HG03457 (cell line): ENCODE measurements around the gene ANKRD63.

Experiments
- ATAC-seq: cut with Tn5 transposase; IDR thresholded peaks from one replicate; pipeline ENCODE4 v1.9.1; 2021; ENCODE audit warnings: moderate number of reproducible peaks; ENCODE audit not compliant: unreplicated experiment

ANKRD63 gene

GRCh38 chr15:40296561-40297230, 13.8 kb upstream of the ANKRD63 start:
- no peak for ATAC-seq

GRCh38 chr15:40295877-40296560, 13.2 kb upstream of the ANKRD63 start:
- ATAC-seq: no peak

- ATAC-seq: no peak
These were observed 12.4 kb upstream of the ANKRD63 start for GRCh38 chr15:40295297-40295696.

GRCh38 chr15:40293905-40294895, 11.3 kb upstream of the ANKRD63 start:
- ATAC-seq: no peak

- no peak for ATAC-seq
These were observed 10.1 kb upstream of the ANKRD63 start for GRCh38 chr15:40293006-40293405.

GRCh38 chr15:40292246-40292645, 9.4 kb upstream of the ANKRD63 start:
- no peak for ATAC-seq

GRCh38 chr15:40290918-40291574, 8.2 kb upstream of the ANKRD63 start:
- ATAC-seq: no peak

GRCh38 chr15:40290545-40290917, 7.7 kb upstream of the ANKRD63 start:
- ATAC-seq: no peak

- no peak for ATAC-seq
These were observed 6.4 kb upstream of the ANKRD63 start for GRCh38 chr15:40289140-40289775.

- no peak for ATAC-seq
These were observed 5.1 kb upstream of the ANKRD63 start for GRCh38 chr15:40287968-40288367.

- ATAC-seq: no peak
These were observed 4.6 kb upstream of the ANKRD63 start for GRCh38 chr15:40287505-40287904.

GRCh38 chr15:40286794-40287193, 3.9 kb upstream of the ANKRD63 start:
- ATAC-seq: no peak

GRCh38 chr15:40286061-40286532, 3.2 kb upstream of the ANKRD63 start:
- no peak for ATAC-seq

- ATAC-seq: no peak
These were observed 2.7 kb upstream of the ANKRD63 start for GRCh38 chr15:40285554-40286011.

GRCh38 chr15:40285151-40285550, 2.3 kb upstream of the ANKRD63 start:
- no peak for ATAC-seq

- ATAC-seq: no peak
These were observed 894 bp upstream of the ANKRD63 start for GRCh38 chr15:40283615-40284300.

GRCh38 chr15:40282147-40282868, 556 bp downstream of the ANKRD63 start:
- ATAC-seq: no peak

- ATAC-seq: no peak
These were observed 1.1 kb downstream of the ANKRD63 start for GRCh38 chr15:40281801-40282146.
